Endothelial cell of umbilical vein (primary cell): ENCODE results near the gene ZNF831. TPM values are rescaled to one million over a fixed set of nuclear protein-coding genes. Genes with fewer than 3 reads are reported as not detected.

ENCODE experiments used
- BruUV-seq: library from RNA; stranded (reverse); fragments of 400-500 nt; replicated peaks from 2 replicates; lab custom pipeline; 2021; lab: Mats Ljungman, UMichigan
- CTCF ChIA-PET: fragments of 300-600, 350-600 bp; sonication (Branson Sonifier 250); formaldehyde crosslinking; loops from one replicate; lab custom pipeline; 2021; ENCODE audit warnings: antibody characterized with exemption, inconsistent platforms; lab: Charles Lee
- POLR2A ChIA-PET: fragments of 300-600, 350-600 bp; sonication (Branson Sonifier 250); formaldehyde crosslinking; loops from one replicate; lab custom pipeline; 2021; ENCODE audit warnings: antibody characterized with exemption, inconsistent platforms; lab: Charles Lee
- DNase-seq: peaks from one replicate; pipeline ENCODE4 v3.0.0-alpha.2; 2011; ENCODE audit warnings: low read depth, low spot score
- FAIRE-seq: peaks from 2 replicates; lab custom pipeline; 2011; peaks lifted over from hg19 to GRCh38; lab: Jason Lieb, UNC
- H2AFZ ChIP-seq: 2 replicates; pipeline ENCODE4 v1.6.0; 2012; ENCODE audit warnings: low read depth, low read length, control low read depth, inconsistent platforms
- H3K27ac ChIP-seq: 2 replicates; pipeline ENCODE4 v1.5.1; 2011; ENCODE audit warnings: low read depth, mild to moderate bottlenecking, control low read depth, low read length, moderate library complexity; ENCODE audit not compliant: insufficient read depth
- H3K27me3 ChIP-seq, 2 experiments: 2 replicates each; pipeline versions ENCODE4 v1.6.0 to v1.6.1; 2011; ENCODE audit warnings: low read length in 2 of 2, mixed read lengths in 1 of 2; ENCODE audit not compliant: control insufficient read depth in 2 of 2, insufficient read depth in 2 of 2
- H3K36me3 ChIP-seq, 2 experiments: 2 replicates in 1 of 2; 3 replicates in 1 of 2; pipeline ENCODE4 v1.5.1; 2011; ENCODE audit warnings: low read length in 2 of 2, mild to moderate bottlenecking in 1 of 2, moderate library complexity in 1 of 2; ENCODE audit not compliant: control insufficient read depth in 2 of 2, insufficient read depth in 2 of 2; ENCODE audit errors: extremely low read depth in 1 of 2
- H3K4me1 ChIP-seq: 3 replicates; pipeline ENCODE4 v1.5.1; 2011; ENCODE audit warnings: mild to moderate bottlenecking, low read length; ENCODE audit not compliant: control insufficient read depth, insufficient read depth; ENCODE audit errors: extremely low read depth
- H3K4me2 ChIP-seq: 2 replicates; pipeline ENCODE4 v1.6.1; 2011; ENCODE audit warnings: low read length, control low read depth, mixed read lengths; ENCODE audit not compliant: insufficient read depth
- H3K4me3 ChIP-seq, 3 experiments: fragments of 200-600 bp in 1 of 3; sonication (generic), shearing (Covaris generic) in 1 of 3; replicated peaks in 1 of 3; 2 replicates each; pipeline ENCODE4 v1.5.1; 2011 to 2016; ENCODE audit warnings: control low read depth in 3 of 3, low read length in 3 of 3, mild to moderate bottlenecking in 2 of 3, inconsistent platforms in 1 of 3, low read depth in 1 of 3, moderate library complexity in 1 of 3; ENCODE audit not compliant: insufficient read depth in 1 of 3
- H3K79me2 ChIP-seq: 2 replicates; pipeline ENCODE4 v1.6.0; 2012; ENCODE audit warnings: low read length, inconsistent platforms; ENCODE audit not compliant: control insufficient read depth, insufficient read depth
- H3K9ac ChIP-seq: replicated peaks from 2 replicates; pipeline ENCODE3; 2011; ENCODE audit warnings: low read length, control low read depth; ENCODE audit not compliant: insufficient read depth; ENCODE audit errors: extremely low read depth
- H3K9me1 ChIP-seq: replicated peaks from 3 replicates; pipeline ENCODE4 v1.6.0; 2011; ENCODE audit warnings: mild to moderate bottlenecking, low read length; ENCODE audit not compliant: control insufficient read depth, insufficient read depth; ENCODE audit errors: extremely low read depth
- H3K9me3 ChIP-seq: replicated peaks from 2 replicates; pipeline ENCODE4 v1.5.1; 2012; ENCODE audit warnings: low read length, inconsistent platforms; ENCODE audit not compliant: control insufficient read depth, insufficient read depth
- H4K20me1 ChIP-seq: replicated peaks from 2 replicates; pipeline ENCODE3; 2011; ENCODE audit warnings: mild to moderate bottlenecking, low read length; ENCODE audit not compliant: control insufficient read depth, insufficient read depth; ENCODE audit errors: extremely low read depth
- EZH2 ChIP-seq: IDR thresholded peaks from 2 replicates; pipeline ENCODE4 v1.6.1; 2012; ENCODE audit warnings: borderline replicate concordance, low read depth, mild to moderate bottlenecking, moderate library complexity, low read length, inconsistent platforms; ENCODE audit not compliant: severe bottlenecking
- FOS ChIP-seq: IDR thresholded peaks from 2 replicates; pipeline ENCODE4 v1.6.1; 2011; ENCODE audit warnings: mild to moderate bottlenecking, low read length, moderate library complexity, borderline replicate concordance; ENCODE audit not compliant: insufficient read depth
- GATA2 ChIP-seq: IDR thresholded peaks from 2 replicates; pipeline ENCODE4 v1.7.0; 2011; ENCODE audit warnings: low read depth, mild to moderate bottlenecking, moderate library complexity, mixed read lengths, low read length; ENCODE audit not compliant: insufficient read length, insufficient read depth
- JUN ChIP-seq: IDR thresholded peaks from 2 replicates; pipeline ENCODE4 v1.6.1; 2011; ENCODE audit warnings: borderline replicate concordance, low read depth; ENCODE audit not compliant: insufficient read length, insufficient read depth
- MYC ChIP-seq: IDR thresholded peaks from one replicate; pipeline ENCODE4 v1.6.1; 2011; ENCODE audit warnings: mild to moderate bottlenecking, low read depth, low read length
- POLR2A ChIP-seq: IDR thresholded peaks from 2 replicates; pipeline ENCODE4 v1.6.1; 2012; ENCODE audit warnings: low read depth, mild to moderate bottlenecking, control low read depth, low read length
- POLR2AphosphoS5 ChIP-seq: IDR thresholded peaks from 2 replicates; pipeline ENCODE4 v1.6.1; 2012; ENCODE audit warnings: low read depth, mild to moderate bottlenecking, control low read depth, low read length, moderate library complexity; ENCODE audit not compliant: insufficient read depth
- dilution Hi-C: fragments of 300-500 bp; cut with MboI; formaldehyde crosslinking; loops from one replicate; pipeline ENCODE4 v1.15.0; 2019; ENCODE audit warnings: low sequenced_read_pairs; ENCODE audit not compliant: extremely low pct_ligation_motif_present
- intact Hi-C: fragments of 100-400 bp; cut with micrococcal nuclease; formaldehyde crosslinking; loops from one replicate; pipeline ENCODE4 v1.10.0; 2022
- polyA plus RNA-seq, 4 experiments: library from polyadenylated mRNA; depleted of rRNA in 3 of 4; stranded (reverse) in 3 of 4; unstranded in 1 of 4; fragments of >200 nt; gene quantifications; 2 replicates each; pipeline versions ENCODE4 v1.2.1 to v1.2.3, GENCODE V29; 2011 to 2012; ENCODE audit warnings: missing spikeins in 1 of 4
- total RNA-seq: library from RNA; stranded (reverse); gene quantifications from 2 replicates; pipeline ENCODE4 v1.2.3, GENCODE V29; 2021
- TF ChIP-seq, protein P1 (sequence below): IDR thresholded peaks from 2 replicates; pipeline ENCODE4 v1.6.1; 2011; ENCODE audit not compliant: insufficient read depth, insufficient read length
- TF ChIP-seq, protein P2 (sequence below), 2 donors: IDR thresholded peaks; 1 replicate in 1 of 2; 2 replicates in 1 of 2; pipeline ENCODE4 v1.5.1; 2011; ENCODE audit warnings: low read length in 2 of 2, mild to moderate bottlenecking in 2 of 2, moderate library complexity in 2 of 2, control low read depth in 1 of 2, inconsistent platforms in 1 of 2, low read depth in 1 of 2; ENCODE audit not compliant: insufficient read depth in 1 of 2; ENCODE audit errors: extremely low read depth in 1 of 2

Gene ZNF831
- total and polyA plus RNA-seq, 2 donors (not counting 3 experiments of a cell fraction or from before 2014, with no cell fraction given) = not detected

DNA sequence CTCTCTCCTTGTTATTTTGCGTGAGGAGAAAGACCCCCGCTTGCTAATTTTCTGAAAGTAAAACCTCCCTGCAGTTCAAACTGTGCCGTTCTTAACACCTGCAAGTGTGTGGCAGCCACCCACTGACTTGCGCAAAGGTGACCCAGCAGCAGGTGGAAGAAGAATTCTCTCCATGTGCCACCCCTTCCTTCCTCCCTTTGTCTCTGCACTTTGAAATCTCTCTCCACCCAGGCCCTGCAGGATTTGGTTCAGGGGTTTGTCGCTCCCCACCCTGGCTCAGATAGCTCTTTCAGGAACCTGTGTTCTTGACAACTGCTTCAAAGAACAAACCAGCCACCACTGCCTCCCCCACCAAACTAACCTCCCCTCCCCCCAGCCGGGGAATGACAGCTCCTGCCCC, 41.4 kb downstream of the ZNF831 start:
- H4K20me1 ChIP-seq = no peaks in the 10 kb centered on the region
- no peak overlapping the region for H3K4me2 ChIP-seq
- ChIA-PET CTCF (interaction anchor here (0.9 to 4.8 kb wide), 4 partner anchors 10 to 334 kb away, joined by 4 to 22 read pairs (median 12); no protein-coding TSS in a partner anchor), POLR2A (no interaction called here)
- dilution Hi-C loops = no loop called here
- H3K4me3 ChIP-seq = no peak overlapping the region
- no peaks in the 10 kb centered on the region for H3K4me1 ChIP-seq
- no peak for DNase-seq
- no TSS peak for BruUV-seq
- H2AFZ ChIP-seq = no peak overlapping the region
- H3K27me3 ChIP-seq = no peaks in the 10 kb centered on the region
- H3K9ac ChIP-seq = no peak overlapping the region
- no peaks in the 10 kb centered on the region for H3K79me2 ChIP-seq
- no peak for FAIRE-seq
- no peaks in the 10 kb centered on the region for H3K9me3 ChIP-seq
- no peak overlapping the region for H3K27ac ChIP-seq
- H3K9me1 ChIP-seq = no peaks in the 10 kb centered on the region
- TF ChIP-seq, protein P1, sequence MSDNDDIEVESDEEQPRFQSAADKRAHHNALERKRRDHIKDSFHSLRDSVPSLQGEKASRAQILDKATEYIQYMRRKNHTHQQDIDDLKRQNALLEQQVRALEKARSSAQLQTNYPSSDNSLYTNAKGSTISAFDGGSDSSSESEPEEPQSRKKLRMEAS = no peak
- TF ChIP-seq MYC (no peak), POLR2AphosphoS5 (no peak), FOS (no peak), POLR2A (no peak), GATA2 (no peak), EZH2 (no peak), JUN (no peak)
- TF ChIP-seq, protein P2, sequence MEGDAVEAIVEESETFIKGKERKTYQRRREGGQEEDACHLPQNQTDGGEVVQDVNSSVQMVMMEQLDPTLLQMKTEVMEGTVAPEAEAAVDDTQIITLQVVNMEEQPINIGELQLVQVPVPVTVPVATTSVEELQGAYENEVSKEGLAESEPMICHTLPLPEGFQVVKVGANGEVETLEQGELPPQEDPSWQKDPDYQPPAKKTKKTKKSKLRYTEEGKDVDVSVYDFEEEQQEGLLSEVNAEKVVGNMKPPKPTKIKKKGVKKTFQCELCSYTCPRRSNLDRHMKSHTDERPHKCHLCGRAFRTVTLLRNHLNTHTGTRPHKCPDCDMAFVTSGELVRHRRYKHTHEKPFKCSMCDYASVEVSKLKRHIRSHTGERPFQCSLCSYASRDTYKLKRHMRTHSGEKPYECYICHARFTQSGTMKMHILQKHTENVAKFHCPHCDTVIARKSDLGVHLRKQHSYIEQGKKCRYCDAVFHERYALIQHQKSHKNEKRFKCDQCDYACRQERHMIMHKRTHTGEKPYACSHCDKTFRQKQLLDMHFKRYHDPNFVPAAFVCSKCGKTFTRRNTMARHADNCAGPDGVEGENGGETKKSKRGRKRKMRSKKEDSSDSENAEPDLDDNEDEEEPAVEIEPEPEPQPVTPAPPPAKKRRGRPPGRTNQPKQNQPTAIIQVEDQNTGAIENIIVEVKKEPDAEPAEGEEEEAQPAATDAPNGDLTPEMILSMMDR (IDR thresholded peaks at IDR 0.05; ENCODE audit: extremely low read depth in 1 of 2, insufficient read depth in 1 of 2, low read depth in 1 of 2, low read length in 2 of 2) = no peak
- intact Hi-C loops = no loop called here
- no peaks in the 10 kb centered on the region for H3K36me3 ChIP-seq
